ENCODE results near the gene RDX.

GRCh38 chr11:110319501-110319900 is 23.1 kb upstream of the RDX start:
- no peak for TF ChIP-seq POLR2AphosphoS5 (IDR thresholded peaks at IDR 0.05)
- TF ChIP-seq EP300 (IDR thresholded peaks at IDR 0.05), result no peak
- TF ChIP-seq POLR2A (IDR thresholded peaks at IDR 0.05), result no peak
